Measurements from ENCODE around the gene HDAC4.
A peak's percentile ranks its signal among the peaks of the same experiment; 100 is the strongest.

Gene HDAC4

GRCh38 chr2:239265681-239266433, 135.0 kb downstream of the HDAC4 start:
- H3K36me3 Mint-ChIP-seq: peaks cover 33% of the 10 kb centered on the region
- no peaks in the 10 kb centered on the region for H3K9me3 Mint-ChIP-seq
- CTCF ChIA-PET: interaction anchor here (1.2 to 4.8 kb wide), 7 partner anchors 9 to 131 kb away, joined by 3 to 24 read pairs (median 4); no protein-coding TSS in a partner anchor
- no peaks in the 10 kb centered on the region for H3K27me3 Mint-ChIP-seq
- H3K4me1 Mint-ChIP-seq: peaks cover 93% of the 10 kb centered on the region
- H3K4me3 Mint-ChIP-seq: peak overlapping the region; percentile 98
- DNase-seq: no peak
- H3K27ac Mint-ChIP-seq: peak overlapping the region; percentile 98

- H3K27ac Mint-ChIP-seq: peak overlapping the region; percentile 98
- peaks cover 94% of the 10 kb centered on the region for H3K4me1 Mint-ChIP-seq
- H3K9me3 Mint-ChIP-seq: no peaks in the 10 kb centered on the region
- CTCF ChIA-PET: interaction anchor here (0.9 to 4.8 kb wide), 8 partner anchors 10 to 134 kb away, joined by 3 to 24 read pairs (median 4); no protein-coding TSS in a partner anchor
- H3K4me3 Mint-ChIP-seq: peak overlapping the region; percentile 98
- peak; percentile 83 for DNase-seq
- H3K36me3 Mint-ChIP-seq: peaks cover 35% of the 10 kb centered on the region
- no peaks in the 10 kb centered on the region for H3K27me3 Mint-ChIP-seq
Observed at GRCh38 chr2:239264838-239265651, 135.8 kb downstream of the HDAC4 start.

GRCh38 chr2:239264492-239264837, 136.4 kb downstream of the HDAC4 start:
- CTCF ChIA-PET: interaction anchor here (0.7 to 4.8 kb wide), 6 partner anchors 10 to 135 kb away, joined by 3 to 24 read pairs (median 4); no protein-coding TSS in a partner anchor
- H3K36me3 Mint-ChIP-seq: peaks cover 38% of the 10 kb centered on the region
- peak; percentile 54 for DNase-seq
- no peaks in the 10 kb centered on the region for H3K27me3 Mint-ChIP-seq
- H3K9me3 Mint-ChIP-seq: no peaks in the 10 kb centered on the region
- peak overlapping the region; percentile 98 for H3K27ac Mint-ChIP-seq
- peaks cover 94% of the 10 kb centered on the region for H3K4me1 Mint-ChIP-seq
- peak overlapping the region; percentile 98 for H3K4me3 Mint-ChIP-seq

GRCh38 chr2:239263669-239264491, 136.9 kb downstream of the HDAC4 start:
- Mint-ChIP-seq H3K9me3 (no peaks in the 10 kb centered on the region), H3K27me3 (no peaks in the 10 kb centered on the region), H3K4me3 (peak overlapping the region; percentile 98), H3K27ac (peak overlapping the region; percentile 98), H3K36me3 (peaks cover 38% of the 10 kb centered on the region), H3K4me1 (peaks cover 94% of the 10 kb centered on the region)
- no peak for DNase-seq
- CTCF ChIA-PET: interaction anchor here (0.7 to 1.9 kb wide), 3 partner anchors 10 to 135 kb away, joined by 3 to 4 read pairs (median 4); no protein-coding TSS in a partner anchor

GRCh38 chr2:239263231-239263630, 137.6 kb downstream of the HDAC4 start:
- H3K36me3 Mint-ChIP-seq: peaks cover 43% of the 10 kb centered on the region
- H3K27me3 Mint-ChIP-seq: no peaks in the 10 kb centered on the region
- peaks cover 4% of the 10 kb centered on the region for H3K9me3 Mint-ChIP-seq
- CTCF ChIA-PET: no interaction called here
- H3K27ac Mint-ChIP-seq: peak overlapping the region; percentile 77
- no peak for DNase-seq
- H3K4me3 Mint-ChIP-seq: peak overlapping the region; percentile 38
- peaks cover 94% of the 10 kb centered on the region for H3K4me1 Mint-ChIP-seq

GRCh38 chr2:239262484-239263230, 138.2 kb downstream of the HDAC4 start:
- DNase-seq: no peak
- H3K36me3 Mint-ChIP-seq: peaks cover 47% of the 10 kb centered on the region
- no peak overlapping the region for H3K4me3 Mint-ChIP-seq
- peaks cover 94% of the 10 kb centered on the region for H3K4me1 Mint-ChIP-seq
- no peaks in the 10 kb centered on the region for H3K27me3 Mint-ChIP-seq
- peak overlapping the region; percentile 38 for H3K27ac Mint-ChIP-seq
- CTCF ChIA-PET: no interaction called here
- peaks cover 10% of the 10 kb centered on the region for H3K9me3 Mint-ChIP-seq

GRCh38 chr2:239261796-239262483, 138.9 kb downstream of the HDAC4 start:
- Mint-ChIP-seq H3K4me3 (no peak overlapping the region), H3K4me1 (peaks cover 94% of the 10 kb centered on the region), H3K36me3 (peaks cover 51% of the 10 kb centered on the region), H3K9me3 (peaks cover 13% of the 10 kb centered on the region), H3K27me3 (no peaks in the 10 kb centered on the region), H3K27ac (no peak overlapping the region)
- DNase-seq: no peak
- CTCF ChIA-PET: no interaction called here

- Mint-ChIP-seq H3K4me3 (no peak overlapping the region), H3K36me3 (peaks cover 47% of the 10 kb centered on the region), H3K27me3 (no peaks in the 10 kb centered on the region), H3K9me3 (peaks cover 13% of the 10 kb centered on the region), H3K4me1 (peaks cover 93% of the 10 kb centered on the region), H3K27ac (peak overlapping the region; percentile 43)
- DNase-seq: no peak
- CTCF ChIA-PET: no interaction called here
Observed at GRCh38 chr2:239261356-239261755, 139.5 kb downstream of the HDAC4 start.

GRCh38 chr2:239260546-239261327, 140.1 kb downstream of the HDAC4 start:
- H3K9me3 Mint-ChIP-seq: peaks cover 13% of the 10 kb centered on the region
- H3K27ac Mint-ChIP-seq: peak overlapping the region; percentile 94
- peak overlapping the region; percentile 68 for H3K4me3 Mint-ChIP-seq
- CTCF ChIA-PET: no interaction called here
- DNase-seq: no peak
- no peaks in the 10 kb centered on the region for H3K27me3 Mint-ChIP-seq
- peaks cover 94% of the 10 kb centered on the region for H3K4me1 Mint-ChIP-seq
- H3K36me3 Mint-ChIP-seq: peaks cover 52% of the 10 kb centered on the region

- CTCF ChIA-PET: interaction anchor here (0.5 to 1.3 kb wide), 2 partner anchors 116 to 1358 kb away, joined by 3 to 6 read pairs; no protein-coding TSS in a partner anchor
- Mint-ChIP-seq H3K27me3 (no peaks in the 10 kb centered on the region), H3K36me3 (peaks cover 48% of the 10 kb centered on the region), H3K4me1 (peaks cover 95% of the 10 kb centered on the region), H3K4me3 (peak overlapping the region; percentile 68), H3K9me3 (peaks cover 13% of the 10 kb centered on the region), H3K27ac (peak overlapping the region; percentile 94)
- DNase-seq: peak; percentile 46
Observed at GRCh38 chr2:239259603-239260298, 141.1 kb downstream of the HDAC4 start.

- CTCF ChIA-PET: interaction anchor here (1.1 to 1.3 kb wide), 2 partner anchors 35 to 115 kb away, joined by 3 to 6 read pairs; no protein-coding TSS in a partner anchor
- Mint-ChIP-seq H3K9me3 (peaks cover 13% of the 10 kb centered on the region), H3K27me3 (no peaks in the 10 kb centered on the region), H3K36me3 (peaks cover 46% of the 10 kb centered on the region), H3K27ac (peak overlapping the region; percentile 94), H3K4me3 (peak overlapping the region; percentile 68), H3K4me1 (peaks cover 94% of the 10 kb centered on the region)
- DNase-seq: no peak
Observed at GRCh38 chr2:239259173-239259572, 141.6 kb downstream of the HDAC4 start.

GRCh38 chr2:239258248-239258647, 142.6 kb downstream of the HDAC4 start:
- CTCF ChIA-PET: interaction anchor here (1.1 kb wide), 1 partner anchor 36 kb away, joined by 3 read pairs; no protein-coding TSS in a partner anchor
- DNase-seq: peak; percentile 44
- H3K36me3 Mint-ChIP-seq: peaks cover 52% of the 10 kb centered on the region
- H3K27me3 Mint-ChIP-seq: no peaks in the 10 kb centered on the region
- peaks cover 13% of the 10 kb centered on the region for H3K9me3 Mint-ChIP-seq
- peaks cover 94% of the 10 kb centered on the region for H3K4me1 Mint-ChIP-seq
- H3K27ac Mint-ChIP-seq: peak overlapping the region; percentile 94
- peak overlapping the region; percentile 1 for H3K4me3 Mint-ChIP-seq
